HG02943 (cell line): ENCODE data around the gene NKX3-2.
A peak's percentile ranks its signal among the peaks of the same experiment; 100 is the strongest.

Experiments used
- ATAC-seq: cut with Tn5 transposase; IDR thresholded peaks from one replicate; pipeline ENCODE4 v1.9.1; 2021; ENCODE audit warnings: mild to moderate bottlenecking, low read depth, moderate library complexity; ENCODE audit not compliant: unreplicated experiment

The NKX3-2 gene

DNA sequence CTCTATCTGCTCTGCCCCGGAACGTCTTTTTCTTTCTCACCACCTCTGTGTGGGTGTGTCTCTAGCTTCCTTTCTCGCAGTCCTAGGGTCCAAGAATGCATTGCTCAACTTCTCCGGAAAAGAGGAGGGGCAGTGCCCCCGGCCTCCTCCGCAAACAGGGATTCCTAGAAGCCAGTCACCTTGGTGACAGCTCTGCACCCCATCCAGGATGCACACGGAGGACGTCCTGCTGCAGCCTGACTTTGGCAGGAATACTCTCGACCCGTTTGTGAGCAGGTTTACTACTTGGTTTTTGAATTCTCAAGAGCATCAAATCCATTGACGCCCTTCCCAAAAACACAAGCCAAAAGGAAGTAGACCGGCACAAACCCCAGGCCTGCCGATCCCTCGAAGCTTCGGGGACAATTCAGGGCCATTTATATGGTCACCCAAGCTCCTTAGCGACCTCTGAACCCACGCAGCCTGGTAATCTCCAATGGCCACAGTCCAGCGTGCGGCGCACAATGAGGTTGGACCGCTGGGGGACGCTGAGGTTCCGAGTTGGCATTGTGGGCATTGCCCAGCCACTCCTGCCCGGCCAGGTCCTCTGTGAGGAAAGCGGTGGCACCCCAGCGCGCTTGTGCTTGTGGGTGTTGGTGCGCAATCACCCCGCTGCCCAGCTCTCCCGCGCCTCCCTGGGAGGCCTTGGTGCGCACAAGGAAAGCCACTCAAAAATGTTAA, 9.8 kb downstream of the NKX3-2 start:
- no peak for ATAC-seq

DNA sequence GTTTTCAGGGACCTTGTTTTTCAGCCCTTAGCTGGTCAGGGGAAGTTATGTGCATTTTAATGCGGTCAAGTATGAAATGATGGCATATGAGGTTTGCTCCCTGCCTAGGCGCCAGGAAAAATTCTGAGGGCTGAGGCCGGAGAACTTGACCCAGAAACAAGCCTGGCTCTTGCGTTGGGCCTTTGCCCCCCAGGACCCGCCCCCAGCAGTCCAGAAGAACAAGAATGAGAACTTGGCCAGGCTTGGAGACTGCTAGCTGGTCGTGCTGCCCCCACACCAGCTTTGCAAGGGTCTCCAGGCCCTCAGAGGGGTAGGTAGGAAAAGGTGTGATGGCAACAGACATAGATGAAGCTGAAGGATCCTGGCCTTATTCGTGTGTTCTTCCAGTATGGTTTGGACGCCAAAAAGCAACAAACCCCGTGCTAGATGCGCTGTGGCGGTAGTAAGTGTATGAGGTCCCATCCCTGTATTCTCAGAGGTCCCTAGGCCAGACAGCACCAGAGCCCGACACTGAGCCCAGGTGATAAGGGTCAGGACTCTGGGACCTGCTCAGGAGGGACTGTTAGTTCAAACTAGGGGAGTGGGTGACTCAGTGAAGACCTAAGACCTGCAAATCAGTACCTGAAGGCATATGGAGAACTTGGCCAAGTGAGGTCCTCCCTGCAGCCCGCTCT, 10.5 kb downstream of the NKX3-2 start:
- no peak for ATAC-seq

DNA sequence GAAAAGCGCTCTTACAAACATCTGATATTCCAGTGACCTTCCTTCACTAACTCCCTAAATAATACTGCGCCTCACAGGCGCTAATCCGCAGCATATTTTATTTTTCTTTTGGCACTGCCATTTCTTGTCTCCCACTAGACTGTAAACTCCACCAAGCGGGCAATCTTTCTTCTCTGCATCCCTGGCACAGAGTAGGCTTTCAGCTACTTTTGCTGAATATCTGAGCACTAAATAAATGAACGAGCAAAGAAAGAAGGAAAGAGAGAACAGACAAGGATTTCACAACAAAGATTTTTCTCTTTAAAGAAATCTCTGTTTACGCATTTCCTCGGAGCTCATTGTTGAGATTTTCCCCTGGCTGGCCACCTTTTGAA, 12.7 kb downstream of the NKX3-2 start:
- ATAC-seq: no peak

DNA sequence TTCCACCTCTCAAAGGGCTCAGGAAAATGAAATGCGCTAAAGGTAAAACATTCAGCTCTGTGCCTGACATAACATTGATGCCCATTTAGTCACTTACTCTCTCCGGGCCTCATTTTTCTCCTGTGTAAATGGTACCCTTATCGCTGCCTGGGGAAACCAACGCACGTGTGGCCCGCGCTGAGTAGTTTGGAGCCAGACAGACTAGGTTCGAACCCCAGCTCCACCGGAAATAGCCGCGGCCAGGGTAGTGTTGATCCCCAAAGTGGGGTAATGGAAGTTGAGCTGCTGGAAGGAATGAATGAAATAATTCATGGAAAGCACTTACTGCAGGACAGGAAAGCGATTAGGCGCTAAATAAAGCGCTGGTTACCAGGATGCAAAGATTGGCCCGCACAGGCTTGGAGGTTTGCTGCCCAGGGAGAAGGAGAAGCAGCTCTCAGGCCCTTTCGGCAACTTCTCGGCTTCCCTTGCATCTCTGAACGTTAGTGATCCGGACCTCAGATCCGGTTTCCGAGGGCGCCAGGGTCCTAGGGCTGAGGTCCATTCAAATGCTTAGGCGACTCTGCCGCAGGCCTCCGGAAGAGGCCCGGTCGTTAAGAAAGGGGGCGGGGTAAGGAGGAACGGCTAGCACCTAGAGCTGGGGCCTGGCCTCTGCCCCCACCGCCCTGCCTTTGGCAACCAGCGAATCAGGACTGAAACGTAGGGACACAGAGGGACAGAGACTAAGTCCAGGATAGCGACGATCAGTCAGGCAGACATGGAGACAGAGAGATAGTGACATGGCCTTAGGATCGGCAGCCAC, 13.3 kb downstream of the NKX3-2 start:
- no peak for ATAC-seq

DNA sequence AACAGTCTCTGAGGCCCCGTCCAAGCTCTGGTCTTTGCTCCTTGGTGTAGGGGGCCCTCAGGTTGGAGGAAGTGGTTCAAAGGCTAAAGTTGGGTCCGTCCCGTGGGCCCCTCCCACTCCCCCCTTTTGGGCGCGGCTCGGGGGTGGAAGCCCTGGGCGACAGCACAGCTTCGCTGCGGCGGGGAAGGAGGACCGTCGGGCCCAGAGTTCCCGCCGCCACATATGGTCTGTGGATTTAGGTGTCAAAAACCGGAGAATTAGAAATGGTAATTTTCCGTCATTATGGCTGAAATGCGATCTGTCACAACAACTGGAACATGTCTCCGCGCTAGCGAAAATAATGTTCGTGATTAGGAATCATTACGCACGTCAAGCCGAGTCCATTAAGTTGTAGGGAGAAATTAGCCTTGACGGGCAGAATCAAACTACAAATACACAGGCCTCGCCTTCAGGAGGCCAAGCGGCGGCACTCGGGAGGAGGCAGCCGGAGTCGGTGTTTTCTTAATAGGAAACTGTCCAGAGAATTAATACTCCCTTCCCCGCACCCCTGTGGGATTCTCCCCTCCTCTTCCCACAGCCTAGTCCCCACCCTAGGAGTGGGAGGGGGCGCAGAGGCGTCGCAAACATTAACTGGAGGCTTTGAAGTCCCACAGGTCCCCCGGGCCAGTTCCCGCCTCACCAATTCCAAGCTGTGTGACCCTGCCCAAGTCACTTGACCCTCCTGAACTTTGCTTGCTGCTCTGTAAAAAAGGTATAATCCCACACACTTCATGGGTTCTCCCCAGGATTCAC, 15.0 kb downstream of the NKX3-2 start:
- no peak for ATAC-seq

DNA sequence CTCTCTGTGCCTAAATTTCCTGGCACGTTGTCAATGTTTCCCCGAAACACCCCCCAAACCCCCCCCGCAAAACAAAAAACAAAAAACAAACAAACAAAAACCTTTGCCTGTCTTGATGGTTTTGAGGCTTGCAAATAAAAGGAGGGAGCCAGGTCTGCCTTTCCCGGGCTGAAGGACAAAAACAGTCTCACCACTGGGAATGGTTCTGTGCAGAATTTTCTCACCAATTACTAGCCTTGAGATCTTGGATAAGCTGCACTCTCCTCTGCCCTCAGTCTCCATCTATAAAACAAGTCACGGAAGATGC, 15.5 kb downstream of the NKX3-2 start:
- ATAC-seq: no peak

DNA sequence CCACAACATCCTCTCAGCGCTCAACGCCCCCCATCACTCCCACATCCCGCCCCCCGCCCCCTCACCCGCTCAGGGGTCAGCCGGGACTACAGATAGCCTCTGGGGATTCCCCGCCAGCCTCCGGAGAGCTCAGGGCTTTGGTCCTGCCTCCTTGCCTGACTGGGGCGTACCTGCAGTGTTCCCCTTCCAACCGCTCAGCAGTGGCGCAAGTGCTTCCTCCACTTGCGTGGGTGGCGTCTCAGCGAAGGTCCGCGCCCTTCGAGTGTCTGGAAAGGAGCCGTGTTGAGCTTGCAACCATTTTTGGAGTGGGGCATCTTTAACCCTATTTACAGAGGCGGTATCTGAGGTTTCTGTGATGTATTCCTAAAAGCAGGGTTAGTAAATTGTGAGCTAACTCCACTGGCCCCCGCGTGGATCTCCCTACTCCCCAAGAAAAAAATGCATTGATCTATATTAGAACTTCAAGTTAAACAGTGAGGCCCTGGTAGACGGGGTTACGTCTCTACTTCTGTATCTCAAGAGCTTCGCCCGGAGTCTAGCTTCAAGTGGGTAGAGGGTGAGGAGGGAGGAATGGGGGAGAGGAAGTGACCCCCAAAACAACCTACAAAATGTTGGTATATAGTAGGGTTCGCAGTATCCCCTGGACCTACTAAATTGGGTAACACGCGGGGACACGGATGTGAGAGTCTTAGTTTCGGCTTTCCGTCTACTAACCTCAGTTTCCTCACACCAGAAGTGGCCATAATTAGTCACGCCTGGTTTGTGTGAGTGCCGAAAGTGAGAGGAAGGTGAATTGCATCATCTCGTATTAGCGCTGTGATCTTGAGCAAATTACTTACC, 16.1 kb downstream of the NKX3-2 start:
- peak; percentile 82 for ATAC-seq

DNA sequence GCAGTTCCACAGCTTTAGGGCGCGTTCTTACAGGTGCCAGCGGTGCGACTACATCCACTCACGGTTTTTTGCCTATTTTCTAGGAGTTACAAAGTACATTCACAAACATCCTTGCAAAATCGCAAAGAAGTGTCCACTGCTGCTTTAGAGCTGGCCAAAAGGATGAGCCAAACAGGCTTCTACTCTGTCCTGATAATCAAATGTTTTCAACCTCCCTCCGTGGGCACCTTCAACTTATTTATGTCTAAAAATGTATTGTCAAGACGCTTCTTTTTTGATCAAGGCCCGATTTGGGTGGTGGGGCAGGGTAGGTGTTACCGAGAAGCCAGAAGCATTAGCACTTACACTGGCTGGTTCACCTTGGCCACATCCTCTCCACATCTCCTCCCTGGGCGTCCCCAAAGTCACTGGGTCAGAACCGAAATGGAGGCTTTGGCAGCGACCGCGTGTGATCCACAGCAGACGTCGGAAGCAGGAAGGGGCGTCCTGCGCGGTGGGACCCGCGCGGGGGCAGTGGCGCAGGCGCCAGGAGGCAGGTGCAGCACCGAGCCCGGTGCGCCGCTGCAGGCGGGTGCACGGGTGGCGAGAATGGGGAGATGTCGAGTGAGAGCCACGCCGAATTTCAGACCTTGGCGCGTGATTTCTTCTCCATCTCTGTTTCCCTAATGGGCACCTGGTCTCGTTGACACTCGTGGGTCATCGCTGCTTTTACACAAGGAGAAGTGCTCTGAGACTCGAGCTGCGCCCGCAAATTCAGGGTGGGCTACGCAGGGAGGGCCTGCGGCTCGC, 16.9 kb downstream of the NKX3-2 start:
- ATAC-seq: no peak

DNA sequence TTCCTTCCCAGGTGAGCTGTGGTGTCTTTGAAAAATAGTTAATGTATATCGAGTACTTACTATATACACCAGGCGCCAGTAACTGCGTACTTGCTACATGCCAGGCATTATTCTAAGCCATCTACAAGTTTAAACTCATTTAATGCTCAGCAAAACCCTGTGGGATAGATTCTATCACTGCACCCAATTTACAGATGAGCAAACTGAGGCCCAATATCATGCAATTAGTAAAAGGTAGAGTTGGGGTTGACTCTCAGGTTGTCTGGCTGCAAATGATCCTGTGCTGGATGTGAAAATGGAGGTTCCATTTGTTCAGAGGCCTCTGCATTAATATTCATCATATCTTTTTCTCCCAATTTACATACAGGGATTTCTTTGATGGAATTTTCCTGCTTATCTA, 17.6 kb downstream of the NKX3-2 start:
- ATAC-seq: no peak

DNA sequence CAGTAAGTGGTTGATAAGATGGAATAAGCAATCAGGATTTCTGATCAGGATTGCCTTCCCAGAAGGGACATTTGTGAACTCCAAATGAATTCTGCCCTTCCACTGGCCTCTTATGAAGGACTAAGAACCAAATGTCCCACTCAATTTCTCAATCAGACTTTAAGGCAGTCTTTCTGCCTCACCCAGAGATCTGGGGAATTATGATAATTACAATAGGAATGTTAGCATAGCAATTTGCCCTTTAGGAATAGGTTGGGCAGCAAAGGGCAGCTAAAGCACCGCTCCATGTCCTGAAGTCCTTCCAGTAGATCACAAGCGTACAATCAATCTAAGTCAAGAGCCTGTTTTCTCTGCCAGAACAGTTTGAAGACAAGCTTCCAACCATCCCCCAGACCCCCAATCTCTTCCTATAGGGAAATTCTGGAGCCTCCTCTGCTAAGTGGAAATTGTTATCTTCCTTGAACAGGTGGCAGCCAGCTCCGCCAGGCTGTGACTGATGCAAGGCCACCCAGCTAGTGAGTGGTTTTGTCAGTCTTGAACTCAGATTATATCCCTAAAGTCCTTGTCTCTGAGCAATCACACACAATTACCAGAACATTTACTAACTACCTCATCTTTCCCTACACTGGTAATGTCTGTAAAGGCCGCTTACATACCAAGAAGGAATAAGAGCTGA, 18.6 kb downstream of the NKX3-2 start:
- no peak for ATAC-seq

DNA sequence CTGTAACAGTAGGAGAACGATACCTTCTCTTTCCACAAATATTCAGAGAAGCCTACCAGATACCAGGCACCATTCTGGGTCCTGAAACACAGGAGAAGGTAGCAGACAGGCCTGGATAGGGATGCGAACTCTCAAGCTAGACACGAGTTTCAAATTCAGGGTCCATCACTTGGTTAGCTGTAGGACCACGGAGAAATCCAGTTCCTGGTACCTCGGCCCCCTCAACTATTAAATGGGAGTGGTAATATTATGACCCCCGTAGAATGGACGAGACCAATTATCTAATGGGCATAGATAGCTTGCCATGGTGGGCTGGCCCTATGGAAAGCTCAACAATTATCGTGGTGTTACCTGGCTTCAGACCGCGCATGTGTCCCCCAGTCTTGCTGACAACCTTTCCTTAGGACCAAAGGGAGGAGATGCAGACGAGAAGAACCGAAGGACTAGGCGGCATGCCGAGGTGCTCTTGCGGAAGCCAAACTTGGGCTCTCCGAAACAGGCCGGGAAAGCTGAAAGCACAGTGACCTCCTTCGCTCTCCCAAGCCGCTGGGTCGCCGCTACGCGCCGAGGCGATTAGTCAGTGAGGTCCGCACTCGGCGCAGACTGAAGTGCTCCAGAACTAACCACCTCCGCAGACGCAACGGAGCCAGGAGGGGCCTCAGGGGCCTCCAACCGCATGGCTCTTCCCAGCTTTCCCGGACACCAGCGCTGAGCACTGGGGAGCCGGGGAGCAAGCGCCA, 19.6 kb downstream of the NKX3-2 start:
- no peak for ATAC-seq

DNA sequence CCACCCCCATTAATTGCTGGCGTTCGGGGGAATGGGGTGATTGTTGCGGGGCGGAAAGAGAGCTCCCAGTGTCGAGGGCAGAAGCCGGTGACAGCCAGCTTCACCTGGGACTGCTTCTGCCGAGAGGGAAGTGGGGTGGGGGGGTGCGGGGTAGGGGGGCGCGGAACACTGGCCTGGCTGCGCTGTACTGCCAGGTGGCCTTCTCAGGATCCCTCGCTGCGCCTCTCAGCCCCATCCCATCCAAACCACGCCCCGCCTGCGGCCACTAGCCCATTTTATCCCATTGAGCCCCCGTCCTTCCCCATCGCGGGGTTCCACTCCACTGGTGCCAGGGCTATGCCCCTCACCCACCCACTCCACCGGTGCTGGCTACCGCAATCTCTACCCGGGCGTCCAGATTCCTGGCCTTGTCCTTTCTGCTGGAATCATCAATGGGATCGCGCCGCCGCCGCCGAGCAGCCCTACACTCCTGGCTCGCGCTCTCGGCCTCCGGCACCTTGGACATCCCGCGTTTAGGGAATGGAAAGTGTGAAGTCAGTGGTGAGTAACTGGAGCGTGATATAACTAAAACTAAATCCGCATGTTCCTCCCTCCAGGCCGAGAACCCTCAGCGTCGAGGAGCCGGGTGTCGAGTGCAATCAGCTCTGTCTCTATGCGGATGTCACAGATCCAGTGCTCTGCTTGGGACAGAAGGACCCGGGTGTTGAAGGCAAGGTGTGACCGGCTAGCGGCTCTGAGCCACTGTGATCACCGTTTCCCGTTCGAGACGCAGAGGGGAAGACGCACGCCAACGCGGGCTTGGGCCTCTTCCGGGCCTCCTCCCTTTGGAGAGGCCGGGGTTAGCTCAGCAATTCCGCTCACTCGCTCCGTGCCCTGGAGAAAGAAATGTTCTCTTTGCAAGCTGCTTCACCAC, 20.5 kb downstream of the NKX3-2 start:
- no peak for ATAC-seq

DNA sequence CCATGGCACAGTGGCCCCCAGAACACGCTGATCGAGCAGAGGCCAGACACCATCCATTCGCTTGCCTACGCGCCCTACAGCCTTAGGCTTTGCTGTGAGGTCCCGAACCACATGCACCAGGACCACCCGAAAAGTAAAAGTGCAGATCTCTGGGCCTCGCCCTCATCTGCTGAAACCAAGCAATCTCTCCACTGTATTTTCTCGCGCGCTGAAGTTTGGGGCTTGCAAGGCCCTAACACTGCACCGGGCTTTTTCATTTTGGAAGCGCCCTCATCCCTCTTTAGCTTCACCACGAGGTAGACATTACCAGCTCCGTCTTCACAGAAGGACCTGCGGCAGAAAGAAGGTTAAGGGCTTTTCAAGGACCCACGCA, 21.2 kb downstream of the NKX3-2 start:
- ATAC-seq: no peak

DNA sequence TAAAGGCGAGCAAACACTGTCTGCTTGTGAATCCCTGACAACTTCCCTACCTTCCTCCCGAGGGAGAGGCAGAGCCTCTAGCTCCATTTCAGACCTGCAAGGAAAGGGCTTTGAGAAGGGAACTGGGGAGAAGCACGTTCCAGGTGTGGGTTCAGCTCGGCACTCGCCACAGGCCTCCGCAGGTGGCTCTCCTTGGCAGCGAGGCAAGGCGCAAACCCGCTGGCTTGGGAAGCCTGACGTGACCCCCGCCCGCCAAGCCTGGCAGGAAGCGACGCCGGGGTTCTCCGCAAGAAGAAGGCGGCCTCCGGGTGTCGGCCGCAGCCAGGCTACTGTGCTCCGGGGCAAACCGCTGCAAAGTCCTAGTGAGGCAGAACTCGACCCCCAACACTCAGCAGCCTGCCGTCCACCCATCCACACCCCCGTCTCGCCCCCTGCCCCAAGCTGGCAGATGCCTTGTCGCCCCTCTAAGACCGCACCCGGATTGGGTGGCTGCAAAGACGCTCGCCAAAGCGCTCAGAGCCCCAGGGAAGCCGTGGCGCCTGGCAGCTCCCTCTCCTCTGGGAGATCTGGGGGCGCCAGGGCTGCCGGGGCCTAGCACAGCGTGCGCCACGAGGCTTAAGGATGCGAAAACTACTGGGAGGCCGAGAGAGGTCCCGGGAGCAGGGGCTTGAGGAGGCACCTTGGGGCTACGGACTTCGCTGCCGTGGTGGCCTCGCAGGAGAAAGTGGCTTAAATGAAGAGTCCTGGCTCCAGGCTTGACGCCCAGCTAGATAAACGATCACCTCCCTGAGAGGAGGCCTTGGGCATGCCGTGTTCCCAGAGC, 21.8 kb downstream of the NKX3-2 start:
- no peak for ATAC-seq

DNA sequence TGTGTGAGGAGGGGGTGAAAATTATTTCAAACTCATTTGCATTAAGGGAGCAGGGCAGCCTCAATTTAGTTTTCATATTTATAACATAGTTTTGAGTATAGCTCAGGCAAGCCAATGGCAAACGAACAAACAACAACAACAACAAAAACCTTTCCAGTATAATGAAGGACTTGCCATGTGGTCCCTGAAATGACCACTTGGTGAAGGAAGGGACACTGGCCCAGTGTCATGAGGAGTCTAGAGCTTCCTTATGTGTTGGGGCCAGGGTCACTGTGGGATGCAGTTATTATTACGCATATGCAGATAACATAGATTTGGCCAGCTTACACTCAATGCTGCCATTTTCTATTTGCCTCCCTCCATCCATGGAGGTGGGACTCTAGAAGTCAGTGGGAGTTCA, 23.3 kb downstream of the NKX3-2 start:
- ATAC-seq: no peak

DNA sequence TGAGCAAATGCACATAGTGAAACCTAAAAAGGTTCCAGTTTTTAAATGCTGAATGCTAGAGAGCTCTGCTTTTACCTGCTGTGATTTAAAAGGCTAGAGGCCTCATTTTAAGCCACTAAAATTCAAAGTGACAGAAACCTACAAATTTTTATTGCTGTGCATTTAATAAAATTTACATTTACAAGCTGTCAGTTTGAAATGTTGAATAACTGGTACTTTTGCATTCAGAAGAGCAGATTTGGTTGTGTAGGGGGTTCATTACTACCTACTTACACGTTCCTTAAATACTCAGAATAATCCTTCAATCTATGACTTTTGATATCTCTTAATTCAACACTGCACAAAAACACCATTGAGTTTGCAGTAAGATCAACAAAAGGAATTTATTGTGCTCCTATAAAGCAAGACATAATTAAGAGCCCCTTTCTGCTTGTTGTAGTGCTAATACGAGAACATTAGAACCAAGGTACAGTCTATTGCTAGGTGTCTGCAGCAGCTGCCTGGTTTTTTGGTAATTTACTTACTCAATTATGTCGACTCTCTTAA, 27.9 kb downstream of the NKX3-2 start:
- ATAC-seq: no peak
